ENCODE measurements around the gene NOS3. TPM values are rescaled to one million over a fixed set of nuclear protein-coding genes. Genes with fewer than 3 reads are reported as not detected.

The NOS3 gene
- total RNA-seq, 1 experiment from 2014 or later: 0.66 TPM

DNA sequence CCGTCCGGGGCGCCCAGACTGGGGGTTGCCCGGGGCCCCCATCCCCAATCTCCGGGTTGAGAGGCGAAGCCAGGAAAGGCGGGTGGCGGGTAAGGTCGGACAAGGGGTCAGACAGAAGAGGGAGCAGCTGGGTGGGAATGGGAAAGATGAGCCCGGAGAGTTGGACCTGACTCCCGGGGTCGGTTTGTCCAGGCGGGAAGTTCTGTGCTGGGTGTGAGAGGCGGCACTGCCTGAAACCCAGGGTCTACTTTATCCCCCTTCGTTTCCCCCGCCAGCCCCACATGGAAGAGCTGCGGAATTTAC is 69.2 kb downstream of the NOS3 start:
- no peaks in the 10 kb centered on the region for H3K9me2 ChIP-seq (replicated peaks; ENCODE audit: low read length)
- H2AFZ ChIP-seq (ENCODE audit: low read length): peak overlapping the region; percentile 81
- H3K36me3 ChIP-seq (ENCODE audit: low read depth, low read length): peaks cover 8% of the 10 kb centered on the region; the same call in 1 of the 2 replicates
- no TSS peak for BruUV-seq (replicated peaks)
- ChIA-PET CTCF (no interaction called here), POLR2A (ENCODE audit: unreplicated experiment) (no interaction called here)
- no peaks in the 10 kb centered on the region for H4K20me1 ChIP-seq (ENCODE audit: low read length)
- TF ChIP-seq EZH2phosphoT487 (IDR thresholded peaks at IDR 0.05; ENCODE audit: borderline replicate concordance, low read length) (no peak), EZH2 (IDR thresholded peaks at IDR 0.05; ENCODE audit: low read length, unreplicated experiment) (no peak)
- TF ChIP-seq, protein P1, sequence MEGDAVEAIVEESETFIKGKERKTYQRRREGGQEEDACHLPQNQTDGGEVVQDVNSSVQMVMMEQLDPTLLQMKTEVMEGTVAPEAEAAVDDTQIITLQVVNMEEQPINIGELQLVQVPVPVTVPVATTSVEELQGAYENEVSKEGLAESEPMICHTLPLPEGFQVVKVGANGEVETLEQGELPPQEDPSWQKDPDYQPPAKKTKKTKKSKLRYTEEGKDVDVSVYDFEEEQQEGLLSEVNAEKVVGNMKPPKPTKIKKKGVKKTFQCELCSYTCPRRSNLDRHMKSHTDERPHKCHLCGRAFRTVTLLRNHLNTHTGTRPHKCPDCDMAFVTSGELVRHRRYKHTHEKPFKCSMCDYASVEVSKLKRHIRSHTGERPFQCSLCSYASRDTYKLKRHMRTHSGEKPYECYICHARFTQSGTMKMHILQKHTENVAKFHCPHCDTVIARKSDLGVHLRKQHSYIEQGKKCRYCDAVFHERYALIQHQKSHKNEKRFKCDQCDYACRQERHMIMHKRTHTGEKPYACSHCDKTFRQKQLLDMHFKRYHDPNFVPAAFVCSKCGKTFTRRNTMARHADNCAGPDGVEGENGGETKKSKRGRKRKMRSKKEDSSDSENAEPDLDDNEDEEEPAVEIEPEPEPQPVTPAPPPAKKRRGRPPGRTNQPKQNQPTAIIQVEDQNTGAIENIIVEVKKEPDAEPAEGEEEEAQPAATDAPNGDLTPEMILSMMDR (conservative IDR thresholded peaks at IDR 0.05; ENCODE audit: low read depth, low read length): no peak
- H3K27me3 ChIP-seq (ENCODE audit: low read length): no peaks in the 10 kb centered on the region
- H3K9ac ChIP-seq (ENCODE audit: low read length): peak overlapping the region; percentile 89
- peaks cover 39% of the 10 kb centered on the region for H3K79me2 ChIP-seq (ENCODE audit: low read length)
- H3K9me3 ChIP-seq (ENCODE audit: low read length): no peaks in the 10 kb centered on the region
- no peaks in the 10 kb centered on the region for H3F3A ChIP-seq (ENCODE audit: low read length, unreplicated experiment)
- H3K4me2 ChIP-seq (ENCODE audit: low read length): peak overlapping the region; percentile 99
- intact Hi-C loops (cut with micrococcal nuclease): no loop called here
- peak overlapping the region; percentile 97 for H3K27ac ChIP-seq (ENCODE audit: low read length)
- no peak for ATAC-seq
- H3K4me1 ChIP-seq (ENCODE audit: insufficient read depth, low read length): peaks cover 48% of the 10 kb centered on the region
- no peak for DNase-seq
- H3K4me3 ChIP-seq (ENCODE audit: low read length): peak overlapping the region; percentile 86

DNA sequence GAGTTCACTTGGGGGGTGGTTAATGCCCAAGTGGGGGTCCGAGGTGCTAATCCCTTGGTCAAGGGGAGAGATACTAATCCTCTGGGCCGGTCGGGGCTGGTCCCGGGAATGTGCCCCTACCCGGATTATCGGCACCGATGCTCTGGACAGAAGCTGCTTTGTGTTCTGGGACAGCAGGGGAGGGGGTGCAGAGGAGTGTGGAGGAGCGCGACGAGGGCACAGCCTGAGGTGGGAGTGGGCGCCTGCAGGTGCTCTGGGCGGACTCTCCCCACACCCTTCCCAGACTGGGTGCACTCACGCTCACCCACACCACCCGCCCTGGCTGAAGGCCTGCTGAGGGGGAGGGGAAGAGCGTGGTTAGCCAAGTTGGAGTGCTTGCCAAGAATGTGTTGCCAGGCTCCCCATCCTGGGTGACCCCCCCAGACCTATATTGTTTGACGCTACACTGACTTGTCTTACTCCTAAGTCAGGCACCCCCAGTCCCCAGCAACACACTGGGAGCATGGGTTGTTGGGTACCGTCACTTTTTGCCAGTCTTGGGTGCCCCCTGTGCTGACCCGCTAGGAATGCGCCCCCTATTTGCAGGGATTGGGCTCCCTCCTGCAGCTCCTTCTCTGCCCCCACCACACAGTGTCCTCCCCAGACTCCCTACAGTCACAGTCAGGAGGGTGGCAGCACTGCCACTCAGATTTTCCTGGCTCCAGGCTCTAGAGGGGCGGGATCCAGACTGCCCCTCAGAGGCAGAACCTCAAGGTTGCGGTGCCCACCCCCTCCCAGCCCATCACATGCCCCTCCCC is 69.8 kb downstream of the NOS3 start:
- H3K79me2 ChIP-seq (ENCODE audit: low read length): peaks cover 39% of the 10 kb centered on the region
- peak overlapping the region; percentile 86 for H3K4me3 ChIP-seq (ENCODE audit: low read length)
- peak overlapping the region; percentile 89 for H3K9ac ChIP-seq (ENCODE audit: low read length)
- peak overlapping the region; percentile 97 for H3K27ac ChIP-seq (ENCODE audit: low read length)
- H3F3A ChIP-seq (ENCODE audit: low read length, unreplicated experiment): no peaks in the 10 kb centered on the region
- peaks cover 13% of the 10 kb centered on the region for H3K36me3 ChIP-seq (ENCODE audit: low read depth, low read length)
- peak; percentile 0; the same call in 1 of the 2 replicates for ATAC-seq
- H4K20me1 ChIP-seq (ENCODE audit: low read length): no peaks in the 10 kb centered on the region
- peaks cover 48% of the 10 kb centered on the region for H3K4me1 ChIP-seq (ENCODE audit: insufficient read depth, low read length)
- no peaks in the 10 kb centered on the region for H3K9me2 ChIP-seq (replicated peaks; ENCODE audit: low read length)
- H2AFZ ChIP-seq (ENCODE audit: low read length): peak overlapping the region; percentile 81; the same call in 1 of the 2 replicates
- no peaks in the 10 kb centered on the region for H3K9me3 ChIP-seq (ENCODE audit: low read length)
- BruUV-seq (replicated peaks): TSS peak; percentile 2
- ChIA-PET POLR2A (ENCODE audit: unreplicated experiment) (no interaction called here), CTCF (interaction anchor here (0.6 kb wide), 2 partner anchors 13 to 42 kb away, joined by 3 to 6 read pairs; no protein-coding TSS in a partner anchor)
- no peaks in the 10 kb centered on the region for H3K27me3 ChIP-seq (ENCODE audit: low read length)
- peak; percentile 60 for DNase-seq
- intact Hi-C loops (cut with micrococcal nuclease): no loop called here
- TF ChIP-seq EZH2phosphoT487 (IDR thresholded peaks at IDR 0.05; ENCODE audit: borderline replicate concordance, low read length): no peak
- TF ChIP-seq, protein P1 (conservative IDR thresholded peaks at IDR 0.05; ENCODE audit: low read depth, low read length): peak; percentile 34
- H3K4me2 ChIP-seq (ENCODE audit: low read length): peak overlapping the region; percentile 99
